HepG2 (cell line): ENCODE results near the gene DIS3L2. TPM values are rescaled to one million over a fixed set of nuclear protein-coding genes. Genes with fewer than 3 reads are reported as not detected.

Source experiments
- ATAC-seq: fragments of 200-7000 bp; cut with Tn5 transposase; 3 replicates; pipeline ENCODE4 v1.9.1; 2020; ENCODE audit warnings: mild to moderate bottlenecking, moderate library complexity
- BruUV-seq: library from RNA; stranded (reverse); fragments of 400-500 nt; replicated peaks from 2 replicates; lab custom pipeline; 2021; lab: Mats Ljungman, UMichigan
- CTCF ChIA-PET: fragments of 300-600 bp; formaldehyde crosslinking; extraction: SDS; loops from one replicate; lab custom pipeline; 2021; ENCODE audit warnings: low total read pairs, inconsistent platforms, low intra/inter-chr PET ratio; lab: Yijun Ruan, JAX
- POLR2A ChIA-PET: fragments of 350-600 bp; sonication (Branson Sonifier 250); formaldehyde crosslinking; loops from one replicate; lab custom pipeline; 2020; ENCODE audit warnings: antibody characterized with exemption, inconsistent platforms; lab: Yijun Ruan, JAX
- DNase-seq: peaks from one replicate; pipeline ENCODE4 v3.0.0-alpha.2; 2015; ENCODE audit warnings: low spot score
- FAIRE-seq: peaks from 3 replicates; lab custom pipeline; 2011; peaks lifted over from hg19 to GRCh38; lab: Jason Lieb, UNC
- H2AFZ ChIP-seq: one replicate; pipeline ENCODE4 v1.6.1; 2011; ENCODE audit warnings: low read length, inconsistent platforms
- H3K27ac ChIP-seq: fragments of 300-600 bp; 3 replicates; pipeline ENCODE4 v1.8.0; 2011; ENCODE audit warnings: mixed run types, mild to moderate bottlenecking, mixed read lengths, low read length, inconsistent platforms; ENCODE audit not compliant: insufficient read depth; ENCODE audit errors: extremely low read length
- H3K27me3 ChIP-seq, 2 experiments: fragments of 200-600 bp in 1 of 2; 2 replicates in 1 of 2; 3 replicates in 1 of 2; pipeline versions ENCODE4 v1.6.0 to v1.8.0; 2011; ENCODE audit warnings: low read length in 2 of 2, mild to moderate bottlenecking in 2 of 2, moderate library complexity in 2 of 2, inconsistent platforms in 1 of 2; ENCODE audit not compliant: insufficient read depth in 2 of 2, control insufficient read depth in 1 of 2
- H3K36me3 ChIP-seq, 2 experiments: fragments of 200-600 bp in 1 of 2; replicated peaks in 1 of 2; 2 replicates in 1 of 2; 3 replicates in 1 of 2; pipeline versions ENCODE4 v1.5.1 to v1.8.0; 2011; ENCODE audit warnings: low read length in 2 of 2, inconsistent platforms in 1 of 2; ENCODE audit not compliant: insufficient read depth in 2 of 2, control insufficient read depth in 1 of 2
- H3K4me1 ChIP-seq: 2 replicates; pipeline ENCODE4 v1.5.1; 2012; ENCODE audit warnings: low read length, inconsistent platforms; ENCODE audit not compliant: insufficient read depth
- H3K4me2 ChIP-seq: 2 replicates; pipeline ENCODE4 v1.6.0; 2011; ENCODE audit warnings: low read depth, low read length, inconsistent platforms
- H3K4me3 ChIP-seq, 3 experiments: fragments of 200-600 bp in 1 of 3; sonication (generic), shearing (Covaris generic) in 1 of 3; replicated peaks in 1 of 3; 2 replicates each; pipeline ENCODE4 v1.5.1; 2011 to 2016; ENCODE audit warnings: low read length in 3 of 3, inconsistent platforms in 2 of 3, low read depth in 2 of 3, mild to moderate bottlenecking in 2 of 3, control low read depth in 1 of 3, mixed read lengths in 1 of 3; ENCODE audit not compliant: insufficient read depth in 1 of 3
- H3K79me2 ChIP-seq: one replicate; pipeline ENCODE4 v1.6.1; 2011; ENCODE audit warnings: low read length, inconsistent platforms; ENCODE audit not compliant: insufficient read depth
- H3K9ac ChIP-seq: 2 replicates; pipeline ENCODE4 v1.6.0; 2011; ENCODE audit warnings: mild to moderate bottlenecking, low read depth, low read length, inconsistent platforms; ENCODE audit not compliant: insufficient read depth
- H3K9me3 ChIP-seq: 2 replicates; pipeline ENCODE4 v1.5.1; 2012; ENCODE audit warnings: mild to moderate bottlenecking, low read length
- H4K20me1 ChIP-seq: 2 replicates; pipeline ENCODE4 v1.6.0; 2011; ENCODE audit warnings: inconsistent platforms, mild to moderate bottlenecking, low read length, moderate library complexity; ENCODE audit not compliant: insufficient read depth
- MTF1 ChIP-seq: sonication (generic); formaldehyde crosslinking; IDR thresholded peaks from 2 replicates; pipeline ENCODE4 v1.5.0; 2020; ENCODE audit warnings: missing genetic modification reagents
- PHB2 ChIP-seq: fragments of 450-650 bp; IDR thresholded peaks from 2 replicates; pipeline ENCODE4 v1.6.1; 2018; ENCODE audit not compliant: partially characterized antibody
- PITX1 ChIP-seq: sonication (generic); formaldehyde crosslinking; IDR thresholded peaks from 2 replicates; pipeline ENCODE4 v1.5.1; 2020; ENCODE audit warnings: mild to moderate bottlenecking, missing genetic modification reagents
- RBM22 ChIP-seq: fragments of 200-400 bp; formaldehyde crosslinking; optimal IDR thresholded peaks from 2 replicates; pipeline ENCODE3; 2017; ENCODE audit warnings: mild to moderate bottlenecking, low read length, moderate library complexity
- SRY ChIP-seq: sonication (generic); formaldehyde crosslinking; IDR thresholded peaks from 2 replicates; pipeline ENCODE4 v1.8.0; 2022; ENCODE audit warnings: mild to moderate bottlenecking, missing genetic modification reagents
- TCF12 ChIP-seq, 2 experiments: fragments of 450-650 bp in 1 of 2; sonication (generic) in 1 of 2; formaldehyde crosslinking in 1 of 2; IDR thresholded peaks; 2 replicates each; pipeline versions ENCODE4 v1.6.1 to v1.8.0; 2017 to 2022; ENCODE audit warnings: antibody characterized with exemption in 1 of 2, mild to moderate bottlenecking in 1 of 2, missing genetic modification reagents in 1 of 2, moderate library complexity in 1 of 2
- ZNF367 ChIP-seq: sonication (generic); formaldehyde crosslinking; IDR thresholded peaks from 2 replicates; pipeline ENCODE4 v1.4.0; 2020; ENCODE audit warnings: missing genetic modification reagents, borderline replicate concordance
- ZNF431 ChIP-seq: sonication (generic); formaldehyde crosslinking; IDR thresholded peaks from 2 replicates; pipeline ENCODE4 v1.9.0; 2022; ENCODE audit warnings: missing genetic modification reagents, low read depth, mild to moderate bottlenecking, borderline replicate concordance
- ZNF562 ChIP-seq: sonication (generic); formaldehyde crosslinking; IDR thresholded peaks from 2 replicates; pipeline ENCODE4 v1.8.0; 2022; ENCODE audit warnings: missing genetic modification reagents, borderline replicate concordance
- WGBS: methylation state at CpG from one replicate; pipeline ENCODE4 v1.1.6; 2017; ENCODE audit warnings: low lambda C conversion rate; 5-methylcytosine and 5-hydroxymethylcytosine counted together
- in situ Hi-C: cut with HindIII; loops from 2 replicates; pipeline ENCODE4 v1.10.0; 2017; ENCODE audit warnings: low pct_unique_long_range_greater_than_20kb; ENCODE audit not compliant: extremely low pct_ligation_motif_present
- intact Hi-C: fragments of 100-400 bp; cut with micrococcal nuclease; formaldehyde crosslinking; loops from one replicate; pipeline ENCODE4 v1.10.0; 2022; ENCODE audit not compliant: unreplicated experiment
- polyA plus RNA-seq, 8 experiments: library from polyadenylated mRNA; depleted of rRNA in 3 of 8; stranded (reverse) in 7 of 8; unstranded in 1 of 8; fragments of >200 nt; fragmentation: Illumina TruSeq in 4 of 8; extraction: Trizol in 4 of 8; gene quantifications; 2 replicates each; pipeline versions ENCODE4 v1.2.1 to v1.2.3, GENCODE V29; 2011 to 2016; ENCODE audit warnings: low read depth in 4 of 8, missing spikeins in 1 of 8, mixed read lengths in 1 of 8; ENCODE audit not compliant: insufficient read depth in 1 of 8
- total RNA-seq, 5 experiments: library from RNA; depleted of rRNA; stranded (reverse); fragments of >200 nt; fragmentation: Illumina TruSeq; extraction: Trizol; gene quantifications; 2 replicates each; pipeline ENCODE4 v1.2.3, GENCODE V29; 2016; ENCODE audit warnings: low read depth in 1 of 5
- TF ChIP-seq, protein P1 (sequence below): sonication (generic); formaldehyde crosslinking; IDR thresholded peaks from 2 replicates; pipeline ENCODE4 v1.4.0; 2020; ENCODE audit warnings: missing genetic modification reagents, low read depth, mild to moderate bottlenecking, borderline replicate concordance

The DIS3L2 gene
- total and polyA plus RNA-seq, 2 of the 13 experiments (the other 11 are each of a cell fraction or from before 2014, with no cell fraction given), result 7.0 to 23.9 TPM

- Histone ChIP-seq H3K27me3 (no peaks in the 10 kb centered on the region), H2AFZ (no peak overlapping the region), H3K27ac (no peak overlapping the region), H3K4me3 (no peak overlapping the region), H3K4me1 (peaks cover 7% of the 10 kb centered on the region; the same call in 1 of the 2 replicates), H3K79me2 (no peaks in the 10 kb centered on the region), H3K9ac (no peak overlapping the region), H4K20me1 (no peaks in the 10 kb centered on the region), H3K4me2 (no peak overlapping the region), H3K36me3 (peaks cover 7 to 34% of the 10 kb centered on the region in 2 experiments; a peak in 4 of 5 replicates), H3K9me3 (no peaks in the 10 kb centered on the region)
- ATAC-seq (no peak), DNase-seq (no peak), FAIRE-seq (no peak)
- ChIA-PET POLR2A (no interaction called here), CTCF (no interaction called here)
- BruUV-seq, result no TSS peak
- TF ChIP-seq RBM22 (no peak), SRY (CRISPR knock-in tag) (no peak), ZNF431 (CRISPR knock-in tag) (no peak), MTF1 (CRISPR knock-in tag) (no peak), ZNF367 (no peak), ZNF562 (CRISPR knock-in tag) (no peak), TCF12 (IDR thresholded peaks at IDR 0.05) (no peak), TCF12 (CRISPR knock-in tag; IDR thresholded peaks at IDR 0.05) (no peak), PHB2 (no peak), PITX1 (CRISPR knock-in tag) (no peak)
- TF ChIP-seq, protein P1, sequence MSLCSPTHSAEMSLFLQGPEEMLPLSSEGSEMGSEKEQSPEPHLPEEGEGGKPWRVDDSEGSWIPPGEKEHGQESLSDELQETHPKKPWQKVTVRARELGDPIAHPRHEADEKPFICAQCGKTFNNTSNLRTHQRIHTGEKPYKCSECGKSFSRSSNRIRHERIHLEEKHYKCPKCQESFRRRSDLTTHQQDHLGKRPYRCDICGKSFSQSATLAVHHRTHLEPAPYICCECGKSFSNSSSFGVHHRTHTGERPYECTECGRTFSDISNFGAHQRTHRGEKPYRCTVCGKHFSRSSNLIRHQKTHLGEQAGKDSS (CRISPR knock-in tag), result no peak
- intact Hi-C loops, result no loop called here
- in situ Hi-C loops, result no loop called here
- 93% methylated on average over 4 of the region's 4 CpGs for WGBS
Measured at GRCh38 chr2:232018181-232018580, 56.7 kb downstream of the DIS3L2 start.
